Measurements from ENCODE around the gene LILRA5. TPM values are rescaled to one million over a fixed set of nuclear protein-coding genes. Genes with fewer than 3 reads are reported as not detected.

Gene LILRA5
- total RNA-seq, 1 experiment from 2014 or later: not detected

DNA sequence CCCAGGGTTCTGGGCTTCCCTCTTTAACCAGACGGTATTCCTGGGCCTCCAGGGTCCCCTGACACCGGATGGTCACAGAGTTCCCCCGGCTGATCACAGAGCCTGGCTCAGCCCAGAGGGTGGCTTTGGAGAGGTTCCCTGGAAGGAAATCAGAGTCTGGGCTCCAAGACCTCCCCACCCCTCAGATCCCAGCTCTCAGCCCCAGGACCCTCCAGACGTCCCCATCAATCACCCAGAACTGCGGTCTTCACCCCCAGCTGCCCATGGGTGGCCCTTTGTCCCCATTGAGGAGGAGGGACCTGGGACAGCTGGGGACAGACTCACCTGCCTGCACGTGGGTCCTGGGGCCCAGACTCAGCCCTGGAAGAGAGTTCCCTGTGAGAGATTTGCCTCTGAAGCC is 955 bp downstream of the LILRA5 start:
- no peak overlapping the region for H3K4me3 ChIP-seq (replicated peaks in 1 of 2; ENCODE audit: low read depth in 1 of 2, low read length in 2 of 2)
- H4K20me1 ChIP-seq (ENCODE audit: insufficient read depth): no peaks in the 10 kb centered on the region
- no peak for TF ChIP-seq EGR1 (IDR thresholded peaks at IDR 0.05; ENCODE audit: low read depth)
- no peak for TF ChIP-seq ELF1 (IDR thresholded peaks at IDR 0.05; ENCODE audit: borderline replicate concordance, low read depth)
- TF ChIP-seq CBX3 (IDR thresholded peaks at IDR 0.05; ENCODE audit: low read depth): no peak
- TF ChIP-seq YY1 (IDR thresholded peaks at IDR 0.05; ENCODE audit: extremely low read depth, insufficient replicate concordance, low read depth, low read length): no peak
- no peak for TF ChIP-seq TCF7L2 (IDR thresholded peaks at IDR 0.05; ENCODE audit: borderline replicate concordance, extremely low read depth, insufficient read depth, insufficient read length)
- TF ChIP-seq EZH2 (IDR thresholded peaks at IDR 0.05): no peak
- no peak for TF ChIP-seq FOSL1 (IDR thresholded peaks at IDR 0.05; ENCODE audit: low read depth)
- TF ChIP-seq ZFX (IDR thresholded peaks at IDR 0.05): no peak
- TF ChIP-seq ZNF274 (IDR thresholded peaks at IDR 0.05; ENCODE audit: low read depth, low read length): no peak
- TF ChIP-seq CEBPB (IDR thresholded peaks at IDR 0.05; ENCODE audit: low read depth): no peak
- no peak for TF ChIP-seq SRF (IDR thresholded peaks at IDR 0.05; ENCODE audit: low read depth)
- RAD21 ChIA-PET (ENCODE audit: low non-redundant PET in 1 of 2, low total read pairs in 2 of 2, uncharacterized antibody in 2 of 2, unreplicated experiment in 2 of 2): no interaction called here
- ATAC-seq: no peak
- no peak overlapping the region for H3K4me2 ChIP-seq (ENCODE audit: low read length)
- no peaks in the 10 kb centered on the region for H3K36me3 ChIP-seq (ENCODE audit: control insufficient read depth in 1 of 2, insufficient read depth in 2 of 2, low read length in 2 of 2)
- no TSS peak for BruUV-seq (replicated peaks)
- H2AFZ ChIP-seq (ENCODE audit: low read depth, low read length, poor library complexity, severe bottlenecking): no peak overlapping the region
- DNase-seq (ENCODE audit: low read depth, low spot score): no peak
- no peaks in the 10 kb centered on the region for H3K4me1 ChIP-seq (ENCODE audit: control insufficient read depth in 1 of 2, insufficient read depth in 2 of 2, low read length in 2 of 2)
- H3K9me3 ChIP-seq (ENCODE audit: control insufficient read depth in 1 of 2, insufficient read depth in 1 of 2, low read depth in 1 of 2, low read length in 2 of 2): no peaks in the 10 kb centered on the region
- H3K9ac ChIP-seq (ENCODE audit: low read length): no peak overlapping the region
- H3K27me3 ChIP-seq (ENCODE audit: insufficient read depth, low read length): no peaks in the 10 kb centered on the region
- POLR2A ChIA-PET: no interaction called here
- no peaks in the 10 kb centered on the region for H3K79me2 ChIP-seq (ENCODE audit: insufficient read depth, low read length)
- H3K9me2 ChIP-seq (ENCODE audit: insufficient read depth): no peaks in the 10 kb centered on the region
- intact Hi-C loops (cut with micrococcal nuclease): no loop called here
- CTCF ChIA-PET: no interaction called here
- H3K27ac ChIP-seq (ENCODE audit: low read depth, low read length): no peak overlapping the region

- ATAC-seq (no peak), DNase-seq (ENCODE audit: low read depth, low spot score) (no peak)
- H3K9me2 ChIP-seq (ENCODE audit: insufficient read depth): no peaks in the 10 kb centered on the region
- H2AFZ ChIP-seq (ENCODE audit: low read depth, low read length, poor library complexity, severe bottlenecking): no peak overlapping the region
- BruUV-seq (replicated peaks): no TSS peak
- no peaks in the 10 kb centered on the region for H3K79me2 ChIP-seq (ENCODE audit: insufficient read depth, low read length)
- RAD21 ChIA-PET (ENCODE audit: low non-redundant PET in 1 of 2, low total read pairs in 2 of 2, uncharacterized antibody in 2 of 2, unreplicated experiment in 2 of 2): no interaction called here
- POLR2A ChIA-PET: no interaction called here
- H3K4me2 ChIP-seq (ENCODE audit: low read length): no peak overlapping the region
- TF ChIP-seq EZH2 (IDR thresholded peaks at IDR 0.05): no peak
- intact Hi-C loops (cut with micrococcal nuclease): no loop called here
- no peak overlapping the region for H3K9ac ChIP-seq (ENCODE audit: low read length)
- H3K36me3 ChIP-seq (ENCODE audit: control insufficient read depth in 1 of 2, insufficient read depth in 2 of 2, low read length in 2 of 2): no peaks in the 10 kb centered on the region
- H4K20me1 ChIP-seq (ENCODE audit: insufficient read depth): no peaks in the 10 kb centered on the region
- H3K27me3 ChIP-seq (ENCODE audit: insufficient read depth, low read length): no peaks in the 10 kb centered on the region
- H3K4me3 ChIP-seq (replicated peaks in 1 of 2; ENCODE audit: low read depth in 1 of 2, low read length in 2 of 2): no peak overlapping the region
- no peaks in the 10 kb centered on the region for H3K4me1 ChIP-seq (ENCODE audit: control insufficient read depth in 1 of 2, insufficient read depth in 2 of 2, low read length in 2 of 2)
- no peak overlapping the region for H3K27ac ChIP-seq (ENCODE audit: low read depth, low read length)
- CTCF ChIA-PET: no interaction called here
- no peaks in the 10 kb centered on the region for H3K9me3 ChIP-seq (ENCODE audit: control insufficient read depth in 1 of 2, insufficient read depth in 1 of 2, low read depth in 1 of 2, low read length in 2 of 2)
Observed at GRCh38 chr19:54311486-54311885, 1.5 kb downstream of the LILRA5 start.
